ENCODE results near the gene RASGRF2.
"Not testable (repeated sequence)": the region's sequence is repeated elsewhere in the genome, so short reads cannot be mapped to it uniquely, and the experiment has no call there.

The RASGRF2 gene

DNA sequence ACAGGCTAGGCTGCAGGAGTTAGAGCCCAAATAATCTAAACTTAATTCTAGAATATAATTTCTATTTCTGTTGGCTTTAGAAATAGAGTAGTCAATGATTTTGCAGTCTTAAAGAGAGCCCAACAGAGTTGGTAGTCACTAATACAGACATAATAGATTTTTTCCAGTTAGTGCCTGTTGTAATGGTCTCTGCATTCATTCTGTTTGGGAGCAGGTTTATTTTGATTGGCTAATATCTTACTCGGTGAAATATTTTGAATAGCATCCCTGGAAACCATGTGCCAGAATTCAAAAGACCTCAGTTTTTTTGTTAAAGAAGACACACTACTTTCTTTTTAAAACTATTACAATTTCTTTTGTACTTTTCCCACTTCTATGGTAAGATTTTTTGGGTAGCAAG lies 107.2 kb downstream of the RASGRF2 start:
- DNase-seq, result no peak

DNA sequence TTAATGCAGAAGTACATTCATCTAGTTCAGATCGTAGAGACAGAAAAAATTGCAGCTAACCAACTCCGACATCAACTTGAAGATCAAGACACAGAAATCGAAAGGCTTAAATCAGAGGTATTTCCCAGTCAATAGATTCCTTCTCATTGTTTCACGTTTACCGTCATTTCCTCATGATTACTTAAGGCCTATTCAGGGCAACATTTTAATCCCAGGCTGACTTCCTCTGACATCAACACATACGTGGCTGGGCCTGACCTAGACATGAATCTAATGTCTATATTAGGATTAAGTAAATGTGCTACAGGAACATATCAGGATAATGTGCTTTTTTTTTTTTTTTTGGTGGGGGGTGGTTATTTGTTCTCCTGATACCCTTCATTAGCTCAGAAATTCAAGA lies 107.9 kb downstream of the RASGRF2 start:
- DNase-seq, result no peak

DNA sequence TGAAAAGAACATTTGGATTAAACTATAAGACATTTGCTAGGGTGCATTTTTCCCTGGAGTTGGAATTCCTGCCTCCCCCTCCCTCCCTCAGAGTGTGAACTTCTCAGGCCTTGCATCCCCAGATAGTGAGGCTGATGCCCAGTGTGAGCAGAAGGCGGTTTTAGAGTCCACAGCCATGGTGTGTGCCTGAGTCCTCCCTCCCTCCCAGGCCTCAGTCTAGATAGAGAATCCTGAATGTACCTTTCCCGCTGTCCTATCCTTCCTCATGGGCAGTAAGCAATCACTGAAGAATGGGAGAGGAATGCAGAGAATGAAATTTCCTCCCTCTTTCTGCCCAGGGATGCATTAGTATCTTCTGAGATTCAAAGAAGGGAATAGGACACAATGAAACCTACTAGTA lies 108.5 kb downstream of the RASGRF2 start:
- no peak for DNase-seq

DNA sequence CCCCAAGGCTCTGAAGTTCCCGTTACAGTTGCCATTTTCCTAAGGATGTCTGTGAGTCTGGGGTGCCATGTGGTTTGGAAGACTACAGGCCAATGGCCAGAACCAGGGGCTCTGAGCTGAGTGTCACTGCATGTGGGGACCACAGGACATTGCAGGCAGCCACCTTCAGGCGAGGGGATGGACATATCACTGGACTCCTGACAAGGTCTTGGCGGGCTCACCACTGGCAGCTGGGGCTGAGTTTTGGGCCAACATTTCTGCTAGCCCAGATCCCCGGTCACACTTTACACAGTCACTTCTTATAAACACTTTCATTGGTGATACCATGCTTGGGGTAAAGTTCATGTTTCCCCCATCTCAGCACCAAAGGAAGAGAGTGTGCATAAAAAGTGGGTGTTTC lies 109.8 kb downstream of the RASGRF2 start:
- DNase-seq, result no peak

DNA sequence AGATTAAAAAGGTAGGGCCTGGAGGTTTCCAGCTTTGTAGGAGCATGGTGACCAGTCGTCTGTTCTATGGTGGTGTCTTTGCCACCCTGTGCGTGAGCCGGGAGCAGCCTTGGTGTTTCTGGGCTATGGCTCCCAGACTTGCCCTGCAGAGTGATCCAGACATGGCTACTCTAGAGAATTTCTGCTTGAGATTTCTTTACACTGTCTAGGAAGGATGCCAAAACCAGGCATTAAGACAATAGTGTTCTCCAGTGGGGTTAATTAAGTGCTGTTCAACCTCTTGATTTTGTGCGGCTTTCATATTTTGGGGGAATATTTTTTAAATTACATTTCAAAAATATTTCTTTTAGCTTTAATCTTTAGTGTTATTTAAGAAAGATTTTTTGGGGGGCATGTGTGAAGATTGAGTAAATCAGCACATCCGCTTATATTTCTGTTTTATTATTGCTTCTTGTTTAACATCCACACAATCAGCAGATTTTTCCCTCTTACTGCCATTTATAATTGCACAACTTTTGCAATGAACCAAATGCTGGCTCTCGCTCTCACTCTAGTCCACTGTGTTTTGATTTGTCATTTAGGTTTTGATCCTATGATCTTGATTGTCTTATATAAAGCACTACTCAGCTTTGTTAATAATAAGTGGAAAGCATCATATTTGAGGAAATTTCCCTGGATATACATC lies 110.5 kb downstream of the RASGRF2 start:
- no peak for DNase-seq

DNA sequence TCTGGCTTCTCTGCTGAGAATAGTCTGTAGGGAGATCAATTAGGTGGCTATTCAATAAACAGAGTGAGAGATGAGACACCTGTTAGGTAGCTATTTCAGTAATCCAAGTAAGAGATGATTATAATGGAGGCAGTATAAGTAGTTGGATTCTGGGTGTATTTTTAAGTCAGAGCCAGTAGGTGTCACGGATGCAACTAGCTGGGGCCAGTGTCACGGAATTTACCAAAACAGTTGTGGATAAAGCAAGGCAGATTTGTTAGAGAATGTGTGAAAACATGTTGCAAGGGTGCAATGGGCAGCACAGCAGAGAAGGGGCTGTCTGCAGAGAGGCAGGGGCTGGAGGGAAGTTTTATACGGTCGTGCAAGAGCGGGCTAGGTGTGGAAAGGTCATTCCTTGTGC lies 114.9 kb downstream of the RASGRF2 start:
- DNase-seq, result no peak

DNA sequence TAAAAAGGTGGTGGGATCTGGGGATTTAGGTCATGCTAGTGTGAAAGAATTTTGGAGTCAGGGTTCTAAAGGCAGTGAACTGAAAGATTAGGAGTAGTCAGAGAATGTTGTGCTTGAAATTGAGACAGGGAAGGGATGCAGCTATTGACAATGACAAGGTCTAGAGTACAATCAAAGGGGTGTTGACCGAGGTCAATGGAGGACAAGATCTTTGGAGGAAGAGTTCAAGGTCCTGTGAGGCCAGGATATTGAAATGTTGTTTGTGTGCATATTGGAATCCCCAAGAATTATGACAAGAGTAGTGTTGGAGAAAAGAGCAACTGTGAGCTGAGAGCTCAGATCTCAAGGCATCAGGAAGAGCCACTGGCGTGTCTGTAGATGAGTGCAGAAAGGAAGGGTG lies 116.9 kb downstream of the RASGRF2 start:
- DNase-seq, result no peak

DNA sequence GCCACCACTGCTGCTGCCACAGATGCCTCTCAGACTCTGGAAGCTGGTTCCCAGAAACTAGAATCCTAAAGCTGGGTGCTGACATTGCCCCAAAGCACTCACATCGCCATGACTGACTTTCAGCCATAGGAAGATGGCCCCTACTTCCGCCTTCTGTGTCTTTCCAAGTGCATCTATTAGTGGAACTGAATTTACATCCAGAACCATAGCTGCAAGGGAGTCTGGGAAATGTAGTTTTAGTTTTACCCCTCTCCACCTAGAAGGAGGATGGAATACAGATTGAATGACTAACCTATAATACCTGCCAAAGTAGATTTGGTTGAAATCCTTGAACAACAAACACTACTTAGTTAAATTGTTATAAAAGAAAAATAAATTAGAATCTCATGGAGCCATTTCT lies 118.8 kb downstream of the RASGRF2 start:
- DNase-seq, result no peak

DNA sequence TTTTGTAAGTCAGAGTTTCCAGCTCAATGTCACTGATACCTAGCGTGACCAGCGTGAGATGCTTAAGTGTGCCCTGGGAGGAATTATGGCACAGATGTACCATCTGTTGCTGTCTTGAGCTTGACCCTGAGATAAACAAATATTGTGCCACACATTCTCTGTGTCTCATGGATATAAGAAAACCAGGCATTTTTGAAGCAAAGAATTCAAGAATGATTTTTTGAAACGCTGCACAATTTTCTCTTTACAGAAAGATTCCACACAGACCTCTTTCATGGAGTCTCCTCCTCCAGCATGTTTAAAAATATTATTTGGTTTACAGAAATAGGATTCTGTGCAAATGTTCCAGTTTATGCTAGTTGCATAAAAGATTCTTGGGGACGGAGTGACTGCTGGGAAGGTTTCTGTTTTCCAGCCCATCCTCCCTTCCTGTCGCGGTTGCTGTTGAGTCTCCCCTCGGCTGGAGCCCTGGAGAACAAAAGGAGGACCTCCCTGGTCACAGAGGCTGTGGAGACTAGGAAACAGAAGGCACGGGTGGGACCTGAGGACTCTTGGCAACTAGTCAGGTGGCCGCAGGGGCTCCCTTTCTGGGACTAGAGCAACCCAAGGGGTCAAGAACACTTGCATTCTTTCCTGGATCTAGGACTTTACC lies 120.8 kb downstream of the RASGRF2 start:
- DNase-seq, result peak in 7 of 56 donors; percentile 6 to 55 (median 29)

DNA sequence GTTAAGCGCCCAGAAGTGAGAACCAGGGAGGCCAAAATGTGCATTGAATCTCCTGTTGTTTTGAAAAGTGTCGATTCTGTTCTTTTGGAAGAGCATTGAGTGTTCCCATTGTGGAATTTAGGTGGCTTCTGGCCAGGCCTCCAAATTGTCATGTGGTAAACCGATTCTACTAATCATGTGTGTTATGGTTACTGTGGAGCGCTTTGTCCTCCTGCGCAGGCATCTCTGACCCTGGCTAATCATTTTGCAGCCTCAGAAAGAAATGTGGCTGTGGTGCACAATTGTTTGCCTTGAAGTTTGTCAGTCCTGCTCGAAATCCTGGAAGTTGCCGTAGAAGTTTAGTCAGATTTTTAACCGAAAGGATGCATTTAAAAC lies 121.3 kb downstream of the RASGRF2 start:
- DNase-seq, result peak in 36 of 56 donors; percentile 8 to 69 (median 28)

DNA sequence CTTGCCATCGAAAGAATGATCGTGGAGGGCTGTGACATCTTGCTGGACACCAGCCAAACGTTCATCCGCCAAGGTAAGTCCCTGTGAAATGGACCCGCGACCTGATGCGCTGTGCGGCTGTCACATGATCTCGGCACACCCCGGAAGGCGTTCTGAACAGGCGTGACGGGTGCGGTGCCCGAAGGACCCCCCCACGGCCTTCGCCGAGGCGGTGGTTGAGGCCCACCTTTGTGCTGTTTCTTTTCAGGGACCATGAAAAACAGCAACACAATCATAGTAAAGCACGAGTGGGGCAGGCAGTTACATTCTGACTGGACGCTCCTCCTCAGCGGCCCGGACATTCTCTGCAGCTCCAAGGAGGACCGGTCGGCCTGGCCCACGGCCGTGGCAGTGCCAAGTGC lies 126.7 kb downstream of the RASGRF2 start:
- DNase-seq, result no peak

DNA sequence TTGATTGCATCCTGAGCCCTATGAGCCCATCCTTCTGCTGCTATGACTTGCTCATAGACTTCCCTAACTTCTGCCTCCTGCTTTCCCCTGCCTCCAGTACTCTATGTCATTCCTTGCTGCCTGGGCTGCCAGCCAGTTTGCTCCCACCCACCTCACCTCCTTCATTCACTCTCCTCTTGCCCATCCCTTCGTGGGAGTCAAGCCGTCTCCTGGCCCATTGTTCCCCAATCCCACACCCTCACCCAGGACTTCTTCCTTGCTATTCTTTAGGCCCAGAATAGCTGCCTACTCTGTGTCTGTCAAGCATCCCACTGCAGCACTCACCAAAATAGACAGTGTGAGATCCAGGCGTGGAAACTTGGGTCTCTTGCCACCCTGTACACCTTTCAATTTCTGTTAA lies 131.0 kb downstream of the RASGRF2 start:
- DNase-seq, result peak in 6 of 56 donors; percentile 8 to 31 (median 16)

DNA sequence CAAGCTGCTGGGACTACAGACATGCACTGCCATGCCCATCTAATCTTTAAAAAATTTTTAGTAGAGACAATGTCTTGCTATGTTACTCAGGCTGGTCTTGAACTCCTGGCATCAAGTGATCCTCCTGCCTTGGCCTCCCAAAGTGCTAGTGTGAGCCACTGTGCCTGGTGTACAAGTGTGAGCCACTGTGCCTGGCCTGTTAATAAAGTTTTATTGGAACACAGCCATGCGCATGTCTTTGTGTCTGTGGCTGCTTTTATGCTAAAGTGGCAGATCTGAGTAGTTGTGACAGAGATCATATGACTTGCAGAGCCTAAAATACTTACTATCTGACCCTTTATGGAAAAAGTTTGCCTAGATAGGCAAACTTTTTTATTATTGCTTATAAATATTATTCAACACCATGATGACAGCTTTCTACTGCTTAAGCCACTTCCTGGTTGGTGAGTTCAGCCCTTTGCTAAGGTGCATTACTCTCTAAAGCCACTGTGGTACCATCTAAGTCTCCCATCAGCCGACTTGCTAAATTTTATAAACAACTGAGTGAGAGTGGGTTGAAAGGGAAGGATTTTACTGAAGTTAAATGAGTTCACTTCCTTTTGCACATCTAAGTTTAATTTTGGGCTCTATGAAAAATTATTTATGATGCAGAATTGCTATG lies 133.5 kb downstream of the RASGRF2 start:
- DNase-seq, result no peak

DNA sequence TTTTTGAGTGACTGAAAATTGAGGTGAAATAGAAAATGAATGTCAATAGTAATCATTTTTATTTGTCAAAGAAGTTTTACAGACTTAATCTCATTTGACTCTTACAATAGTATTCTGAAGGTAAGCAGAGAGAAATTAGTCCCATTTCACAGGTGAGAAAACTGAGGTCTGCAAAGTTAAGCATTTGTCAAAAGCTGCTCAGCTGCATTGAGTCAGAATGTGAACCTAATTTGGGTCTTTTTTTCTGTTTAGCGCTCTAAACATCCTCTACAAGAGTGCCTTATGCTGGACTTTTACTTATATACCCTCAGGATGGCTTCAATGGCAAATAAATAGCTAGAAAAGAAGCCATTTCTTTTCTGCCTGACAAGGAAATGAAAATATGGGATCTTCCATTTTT lies 135.7 kb downstream of the RASGRF2 start:
- DNase-seq, result no peak

DNA sequence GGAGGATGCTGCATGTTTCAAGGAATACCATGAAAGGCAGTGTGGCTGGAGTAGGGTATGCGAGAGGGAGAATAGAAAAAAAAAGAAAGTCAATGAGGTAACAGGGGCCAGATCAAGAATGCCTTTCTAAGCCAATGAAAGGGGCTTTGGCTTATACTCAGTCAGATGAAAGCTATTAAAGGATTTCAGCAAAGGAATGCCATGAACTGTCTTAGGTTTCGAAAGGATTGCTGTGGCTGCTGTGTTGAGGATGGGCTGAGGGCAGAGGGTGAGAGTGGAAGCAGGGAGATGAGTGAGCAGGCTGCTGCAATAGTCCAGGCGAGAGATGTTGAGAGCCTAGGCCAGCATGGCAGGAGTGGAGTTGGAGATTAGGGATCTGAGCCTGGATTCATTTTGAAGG lies 137.6 kb downstream of the RASGRF2 start:
- DNase-seq, result no peak

DNA sequence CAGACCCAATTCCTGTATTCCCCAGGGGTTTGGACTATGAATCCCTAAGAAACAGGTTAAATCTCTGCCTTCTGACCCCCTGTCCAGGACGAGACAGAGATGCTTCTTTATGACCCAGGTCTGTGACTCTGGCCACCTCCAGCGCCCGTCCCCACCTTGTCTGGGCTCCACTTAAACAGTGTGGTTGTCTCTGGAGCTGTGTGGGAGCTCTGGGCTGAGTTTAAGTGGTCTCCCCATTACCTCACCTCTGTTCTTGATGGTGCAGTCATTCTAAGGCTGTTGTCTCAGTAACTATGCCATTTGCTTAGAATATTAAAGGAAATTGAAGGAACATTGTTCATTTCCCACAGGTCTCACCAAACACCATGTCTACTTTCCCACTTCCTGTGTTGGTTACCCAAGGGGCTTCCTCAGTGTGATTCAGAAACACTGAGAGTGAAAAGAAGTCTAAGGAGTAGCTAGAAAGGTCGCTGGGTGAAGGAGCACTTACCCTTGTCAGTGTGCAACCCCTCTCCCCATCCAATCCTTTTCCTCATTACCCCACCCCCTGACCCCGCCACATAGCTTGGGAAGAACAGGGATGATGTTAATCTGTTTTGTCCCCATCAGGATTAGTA lies 145.2 kb downstream of the RASGRF2 start:
- DNase-seq, result no peak

DNA sequence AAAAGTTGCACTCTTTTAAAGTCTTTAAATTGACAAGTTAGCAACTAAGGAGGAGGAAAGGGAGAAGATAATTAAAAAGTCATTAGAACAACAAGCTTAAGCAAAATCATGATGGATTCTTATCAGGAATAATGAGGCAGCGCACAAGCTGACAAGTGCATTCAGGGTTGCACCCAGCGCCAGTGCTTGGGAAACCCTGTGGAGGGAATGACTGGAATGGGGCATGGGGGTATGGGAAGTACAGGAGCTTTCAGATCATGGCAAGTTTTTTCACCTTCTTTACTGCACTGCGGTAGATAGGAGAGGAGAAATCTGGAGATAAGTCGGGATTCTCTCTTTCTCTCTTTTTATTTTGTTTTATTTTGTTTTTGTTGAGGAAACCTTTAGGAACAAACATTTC lies 155.1 kb downstream of the RASGRF2 start:
- no peak for DNase-seq

DNA sequence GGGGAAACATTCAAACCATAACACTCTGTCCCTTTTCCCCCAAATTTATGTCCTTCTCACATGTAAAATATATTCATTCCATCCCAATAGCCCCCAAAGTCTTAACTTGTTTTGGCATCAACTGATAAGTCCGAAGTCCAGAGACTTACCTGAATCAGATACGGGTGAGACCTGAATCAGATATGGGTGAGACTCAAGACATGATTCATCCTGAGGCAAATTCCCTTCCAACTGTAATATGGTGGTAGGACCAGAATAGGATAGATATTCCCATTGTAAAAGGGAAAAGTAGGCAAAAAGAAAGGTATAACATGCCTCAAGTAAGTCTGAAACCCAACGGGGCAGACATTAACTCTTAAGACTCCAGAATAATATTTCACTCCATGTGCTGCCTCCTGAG lies 157.4 kb downstream of the RASGRF2 start:
- no peak for DNase-seq

DNA sequence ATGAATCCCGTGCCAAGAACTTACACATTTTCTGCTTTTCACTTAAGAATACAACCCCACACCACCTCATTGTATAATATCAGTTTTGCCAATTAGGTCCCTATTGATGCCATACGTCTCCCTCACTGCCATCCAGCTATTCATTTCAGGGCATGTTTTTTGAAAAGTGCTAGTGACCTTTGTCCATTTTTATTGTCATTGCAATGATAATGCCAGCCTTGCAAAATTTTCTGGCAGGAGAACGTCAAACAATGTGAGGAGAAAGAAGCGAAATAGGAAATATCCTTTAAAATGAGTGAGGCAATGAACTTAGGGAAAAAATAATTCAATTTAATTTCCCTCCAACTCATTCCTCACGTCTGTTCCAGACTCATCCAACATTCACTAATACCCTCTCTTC lies 161.1 kb downstream of the RASGRF2 start:
- DNase-seq, result no peak

DNA sequence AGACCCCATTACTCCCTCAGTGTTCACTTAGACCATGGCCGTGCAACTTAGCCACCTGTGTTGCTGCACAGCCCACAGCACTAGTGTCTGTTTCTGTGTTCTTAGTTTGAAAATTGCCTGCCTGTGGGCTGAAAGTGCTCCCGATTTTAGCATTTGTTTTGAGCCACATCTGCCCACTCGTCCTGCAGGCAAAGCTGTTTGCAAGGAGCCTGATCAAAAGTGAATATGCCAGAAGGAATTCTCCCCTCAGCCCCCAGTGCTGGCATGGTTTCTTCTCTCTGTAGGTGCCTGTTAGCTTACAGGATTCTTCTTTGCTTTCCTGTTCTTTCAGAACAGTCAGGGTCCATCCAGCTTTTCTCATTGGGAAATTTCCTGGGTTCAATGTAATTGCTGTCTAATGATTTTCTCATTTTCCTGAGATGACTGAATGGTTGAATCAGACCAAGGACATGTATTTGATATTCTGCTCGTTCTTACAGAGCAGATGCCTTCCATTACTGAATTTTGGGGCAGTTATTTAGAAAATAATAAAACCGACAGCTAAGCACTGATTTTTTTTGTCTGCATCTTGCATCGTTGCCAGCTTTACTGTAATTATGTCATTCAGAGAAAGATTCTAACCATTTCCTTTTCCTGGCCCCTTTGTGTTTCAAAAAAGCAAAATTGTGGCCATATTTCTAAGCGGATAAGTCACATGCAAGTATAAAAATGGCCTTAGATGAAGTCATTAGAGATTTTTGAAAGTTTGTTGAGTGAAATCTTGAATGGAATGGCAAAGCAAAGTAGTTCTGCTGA lies 161.9 kb downstream of the RASGRF2 start:
- DNase-seq, result peak in 1 of 56 donors; percentile 25

DNA sequence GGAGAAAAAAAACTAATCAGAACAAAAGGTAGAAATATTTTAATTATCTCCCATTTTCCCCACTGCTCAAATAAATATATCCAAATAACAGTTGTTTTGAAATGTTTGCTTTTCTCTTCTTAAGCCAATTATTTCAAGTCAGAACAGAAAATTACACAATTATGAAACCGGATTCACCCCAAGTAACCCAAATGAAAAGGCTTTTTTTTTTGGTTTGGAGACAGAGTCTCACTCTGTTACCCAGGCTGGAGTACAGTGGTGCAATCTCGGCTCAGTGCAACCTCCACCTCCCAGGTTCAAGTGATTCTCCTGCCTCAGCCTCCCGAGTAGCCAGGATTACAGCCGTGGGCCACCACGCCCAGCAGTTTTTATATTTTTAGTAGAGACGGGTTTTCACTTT lies 164.5 kb downstream of the RASGRF2 start:
- not testable (repeated sequence) for DNase-seq

DNA sequence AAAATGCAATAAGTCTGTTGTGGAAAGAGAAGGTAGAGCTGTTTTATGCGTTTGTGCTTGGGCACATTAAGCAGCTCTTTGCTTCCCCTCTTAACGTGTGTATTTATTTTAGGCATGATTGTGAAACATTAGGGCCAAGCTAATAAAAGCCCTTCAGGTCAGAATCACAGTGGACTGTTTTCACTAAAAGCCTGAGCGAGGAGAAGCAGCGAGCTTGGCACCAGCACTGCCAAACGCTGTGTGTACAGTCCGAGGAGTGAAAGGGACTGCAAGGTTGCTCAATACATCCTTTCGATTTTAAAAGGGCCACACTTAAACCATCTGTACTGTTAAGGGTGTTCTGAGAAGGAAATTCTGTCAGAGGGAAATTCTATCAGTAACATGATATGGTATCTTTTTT lies 165.8 kb downstream of the RASGRF2 start:
- DNase-seq, result peak in 1 of 56 donors; percentile 2

All from nucleus accumbens (tissue), 56 donors.